ENCODE measurements around the gene ZBTB32. TPM values are rescaled to one million over a fixed set of nuclear protein-coding genes. Genes with fewer than 3 reads are reported as not detected.

ZBTB32 gene
- total and polyA plus RNA-seq, 2 experiments from 2014 or later = 0.65 TPM; not detected in 1

DNA sequence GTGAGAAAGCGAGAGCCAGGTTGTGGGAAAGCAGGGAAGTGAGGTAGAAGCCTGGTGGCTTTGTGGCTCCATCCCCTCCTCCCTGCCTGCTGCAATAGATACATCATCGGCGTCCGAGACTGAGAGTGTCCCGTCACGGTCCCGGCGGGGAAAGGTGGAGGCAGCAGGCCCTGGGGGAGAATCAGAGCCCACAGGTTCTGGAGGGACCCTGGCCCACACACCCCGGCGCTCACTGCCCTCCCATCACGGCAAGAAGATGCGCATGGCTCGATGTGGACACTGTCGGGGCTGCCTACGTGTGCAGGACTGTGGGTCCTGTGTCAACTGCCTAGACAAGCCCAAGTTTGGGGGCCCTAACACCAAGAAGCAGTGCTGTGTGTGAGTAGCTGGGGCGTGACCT, 18.5 kb downstream of the ZBTB32 start:
- Mint-ChIP-seq H3K4me1 (peaks cover 9% of the 10 kb centered on the region), H3K9me3 (no peaks in the 10 kb centered on the region; the same call in 2 of the 3 replicates), H3K27me3 (ENCODE audit: insufficient read depth, low read depth, poor library complexity) (peaks cover 20% of the 10 kb centered on the region), H3K27ac (no peak overlapping the region), H3K36me3 (ENCODE audit: low read depth) (peaks cover 67% of the 10 kb centered on the region), H3K4me3 (no peak overlapping the region)
- ATAC-seq (no peak), DNase-seq (ENCODE audit: low spot score) (no peak)
- no peak overlapping the region for H3K27ac ChIP-seq (ENCODE audit: low read depth)
- H3K27me3 ChIP-seq (ENCODE audit: insufficient read depth) = no peaks in the 10 kb centered on the region
- peaks cover 21% of the 10 kb centered on the region for H3K79me2 ChIP-seq (replicated peaks; ENCODE audit: insufficient read depth)
- H4K20me1 ChIP-seq (replicated peaks; ENCODE audit: insufficient read depth) = peaks cover 11% of the 10 kb centered on the region
- TF ChIP-seq NANOG (IDR thresholded peaks at IDR 0.05; ENCODE audit: borderline replicate concordance) (no peak), ZNF331 (CRISPR knock-in tag; IDR thresholded peaks at IDR 0.05; ENCODE audit: low read depth) (no peak), CREB1 (CRISPR knock-in tag; IDR thresholded peaks at IDR 0.05; ENCODE audit: low read depth) (no peak), STAT1 (IDR thresholded peaks at IDR 0.05; ENCODE audit: unreplicated experiment) (no peak), EZH2phosphoT487 (IDR thresholded peaks at IDR 0.05; ENCODE audit: unreplicated experiment) (no peak), EZH2 (IDR thresholded peaks at IDR 0.05; ENCODE audit: low read depth, unreplicated experiment) (no peak), JUNB (IDR thresholded peaks at IDR 0.05; ENCODE audit: unreplicated experiment) (no peak), ZNF114 (CRISPR knock-in tag; IDR thresholded peaks at IDR 0.05) (no peak), POLR2AphosphoS5 (IDR thresholded peaks at IDR 0.05; ENCODE audit: low read depth) (no peak)
- TF ChIP-seq, protein P1, sequence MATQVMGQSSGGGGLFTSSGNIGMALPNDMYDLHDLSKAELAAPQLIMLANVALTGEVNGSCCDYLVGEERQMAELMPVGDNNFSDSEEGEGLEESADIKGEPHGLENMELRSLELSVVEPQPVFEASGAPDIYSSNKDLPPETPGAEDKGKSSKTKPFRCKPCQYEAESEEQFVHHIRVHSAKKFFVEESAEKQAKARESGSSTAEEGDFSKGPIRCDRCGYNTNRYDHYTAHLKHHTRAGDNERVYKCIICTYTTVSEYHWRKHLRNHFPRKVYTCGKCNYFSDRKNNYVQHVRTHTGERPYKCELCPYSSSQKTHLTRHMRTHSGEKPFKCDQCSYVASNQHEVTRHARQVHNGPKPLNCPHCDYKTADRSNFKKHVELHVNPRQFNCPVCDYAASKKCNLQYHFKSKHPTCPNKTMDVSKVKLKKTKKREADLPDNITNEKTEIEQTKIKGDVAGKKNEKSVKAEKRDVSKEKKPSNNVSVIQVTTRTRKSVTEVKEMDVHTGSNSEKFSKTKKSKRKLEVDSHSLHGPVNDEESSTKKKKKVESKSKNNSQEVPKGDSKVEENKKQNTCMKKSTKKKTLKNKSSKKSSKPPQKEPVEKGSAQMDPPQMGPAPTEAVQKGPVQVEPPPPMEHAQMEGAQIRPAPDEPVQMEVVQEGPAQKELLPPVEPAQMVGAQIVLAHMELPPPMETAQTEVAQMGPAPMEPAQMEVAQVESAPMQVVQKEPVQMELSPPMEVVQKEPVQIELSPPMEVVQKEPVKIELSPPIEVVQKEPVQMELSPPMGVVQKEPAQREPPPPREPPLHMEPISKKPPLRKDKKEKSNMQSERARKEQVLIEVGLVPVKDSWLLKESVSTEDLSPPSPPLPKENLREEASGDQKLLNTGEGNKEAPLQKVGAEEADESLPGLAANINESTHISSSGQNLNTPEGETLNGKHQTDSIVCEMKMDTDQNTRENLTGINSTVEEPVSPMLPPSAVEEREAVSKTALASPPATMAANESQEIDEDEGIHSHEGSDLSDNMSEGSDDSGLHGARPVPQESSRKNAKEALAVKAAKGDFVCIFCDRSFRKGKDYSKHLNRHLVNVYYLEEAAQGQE (IDR thresholded peaks at IDR 0.05; ENCODE audit: unreplicated experiment) = no peak
- TF ChIP-seq, protein P2, sequence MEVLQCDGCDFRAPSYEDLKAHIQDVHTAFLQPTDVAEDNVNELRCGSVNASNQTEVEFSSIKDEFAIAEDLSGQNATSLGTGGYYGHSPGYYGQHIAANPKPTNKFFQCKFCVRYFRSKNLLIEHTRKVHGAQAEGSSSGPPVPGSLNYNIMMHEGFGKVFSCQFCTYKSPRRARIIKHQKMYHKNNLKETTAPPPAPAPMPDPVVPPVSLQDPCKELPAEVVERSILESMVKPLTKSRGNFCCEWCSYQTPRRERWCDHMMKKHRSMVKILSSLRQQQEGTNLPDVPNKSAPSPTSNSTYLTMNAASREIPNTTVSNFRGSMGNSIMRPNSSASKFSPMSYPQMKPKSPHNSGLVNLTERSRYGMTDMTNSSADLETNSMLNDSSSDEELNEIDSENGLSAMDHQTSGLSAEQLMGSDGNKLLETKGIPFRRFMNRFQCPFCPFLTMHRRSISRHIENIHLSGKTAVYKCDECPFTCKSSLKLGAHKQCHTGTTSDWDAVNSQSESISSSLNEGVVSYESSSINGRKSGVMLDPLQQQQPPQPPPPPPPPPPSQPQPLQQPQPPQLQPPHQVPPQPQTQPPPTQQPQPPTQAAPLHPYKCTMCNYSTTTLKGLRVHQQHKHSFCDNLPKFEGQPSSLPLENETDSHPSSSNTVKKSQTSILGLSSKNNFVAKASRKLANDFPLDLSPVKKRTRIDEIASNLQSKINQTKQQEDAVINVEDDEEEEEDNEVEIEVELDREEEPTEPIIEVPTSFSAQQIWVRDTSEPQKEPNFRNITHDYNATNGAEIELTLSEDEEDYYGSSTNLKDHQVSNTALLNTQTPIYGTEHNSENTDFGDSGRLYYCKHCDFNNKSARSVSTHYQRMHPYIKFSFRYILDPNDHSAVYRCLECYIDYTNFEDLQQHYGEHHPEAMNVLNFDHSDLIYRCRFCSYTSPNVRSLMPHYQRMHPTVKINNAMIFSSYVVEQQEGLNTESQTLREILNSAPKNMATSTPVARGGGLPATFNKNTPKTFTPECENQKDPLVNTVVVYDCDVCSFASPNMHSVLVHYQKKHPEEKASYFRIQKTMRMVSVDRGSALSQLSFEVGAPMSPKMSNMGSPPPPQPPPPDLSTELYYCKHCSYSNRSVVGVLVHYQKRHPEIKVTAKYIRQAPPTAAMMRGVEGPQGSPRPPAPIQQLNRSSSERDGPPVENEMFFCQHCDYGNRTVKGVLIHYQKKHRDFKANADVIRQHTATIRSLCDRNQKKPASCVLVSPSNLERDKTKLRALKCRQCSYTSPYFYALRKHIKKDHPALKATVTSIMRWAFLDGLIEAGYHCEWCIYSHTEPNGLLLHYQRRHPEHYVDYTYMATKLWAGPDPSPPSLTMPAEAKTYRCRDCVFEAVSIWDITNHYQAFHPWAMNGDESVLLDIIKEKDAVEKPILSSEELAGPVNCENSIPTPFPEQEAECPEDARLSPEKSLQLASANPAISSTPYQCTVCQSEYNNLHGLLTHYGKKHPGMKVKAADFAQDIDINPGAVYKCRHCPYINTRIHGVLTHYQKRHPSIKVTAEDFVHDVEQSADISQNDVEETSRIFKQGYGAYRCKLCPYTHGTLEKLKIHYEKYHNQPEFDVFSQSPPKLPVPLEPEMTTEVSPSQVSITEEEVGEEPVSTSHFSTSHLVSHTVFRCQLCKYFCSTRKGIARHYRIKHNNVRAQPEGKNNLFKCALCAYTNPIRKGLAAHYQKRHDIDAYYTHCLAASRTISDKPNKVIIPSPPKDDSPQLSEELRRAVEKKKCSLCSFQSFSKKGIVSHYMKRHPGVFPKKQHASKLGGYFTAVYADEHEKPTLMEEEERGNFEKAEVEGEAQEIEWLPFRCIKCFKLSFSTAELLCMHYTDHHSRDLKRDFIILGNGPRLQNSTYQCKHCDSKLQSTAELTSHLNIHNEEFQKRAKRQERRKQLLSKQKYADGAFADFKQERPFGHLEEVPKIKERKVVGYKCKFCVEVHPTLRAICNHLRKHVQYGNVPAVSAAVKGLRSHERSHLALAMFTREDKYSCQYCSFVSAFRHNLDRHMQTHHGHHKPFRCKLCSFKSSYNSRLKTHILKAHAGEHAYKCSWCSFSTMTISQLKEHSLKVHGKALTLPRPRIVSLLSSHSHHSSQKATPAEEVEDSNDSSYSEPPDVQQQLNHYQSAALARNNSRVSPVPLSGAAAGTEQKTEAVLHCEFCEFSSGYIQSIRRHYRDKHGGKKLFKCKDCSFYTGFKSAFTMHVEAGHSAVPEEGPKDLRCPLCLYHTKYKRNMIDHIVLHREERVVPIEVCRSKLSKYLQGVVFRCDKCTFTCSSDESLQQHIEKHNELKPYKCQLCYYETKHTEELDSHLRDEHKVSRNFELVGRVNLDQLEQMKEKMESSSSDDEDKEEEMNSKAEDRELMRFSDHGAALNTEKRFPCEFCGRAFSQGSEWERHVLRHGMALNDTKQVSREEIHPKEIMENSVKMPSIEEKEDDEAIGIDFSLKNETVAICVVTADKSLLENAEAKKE (CRISPR knock-in tag; IDR thresholded peaks at IDR 0.05) = no peak
- TF ChIP-seq, protein P3, sequence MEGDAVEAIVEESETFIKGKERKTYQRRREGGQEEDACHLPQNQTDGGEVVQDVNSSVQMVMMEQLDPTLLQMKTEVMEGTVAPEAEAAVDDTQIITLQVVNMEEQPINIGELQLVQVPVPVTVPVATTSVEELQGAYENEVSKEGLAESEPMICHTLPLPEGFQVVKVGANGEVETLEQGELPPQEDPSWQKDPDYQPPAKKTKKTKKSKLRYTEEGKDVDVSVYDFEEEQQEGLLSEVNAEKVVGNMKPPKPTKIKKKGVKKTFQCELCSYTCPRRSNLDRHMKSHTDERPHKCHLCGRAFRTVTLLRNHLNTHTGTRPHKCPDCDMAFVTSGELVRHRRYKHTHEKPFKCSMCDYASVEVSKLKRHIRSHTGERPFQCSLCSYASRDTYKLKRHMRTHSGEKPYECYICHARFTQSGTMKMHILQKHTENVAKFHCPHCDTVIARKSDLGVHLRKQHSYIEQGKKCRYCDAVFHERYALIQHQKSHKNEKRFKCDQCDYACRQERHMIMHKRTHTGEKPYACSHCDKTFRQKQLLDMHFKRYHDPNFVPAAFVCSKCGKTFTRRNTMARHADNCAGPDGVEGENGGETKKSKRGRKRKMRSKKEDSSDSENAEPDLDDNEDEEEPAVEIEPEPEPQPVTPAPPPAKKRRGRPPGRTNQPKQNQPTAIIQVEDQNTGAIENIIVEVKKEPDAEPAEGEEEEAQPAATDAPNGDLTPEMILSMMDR (conservative IDR thresholded peaks at IDR 0.05; ENCODE audit: low read depth in 2 of 2) = no peak
- TF ChIP-seq, protein P4, sequence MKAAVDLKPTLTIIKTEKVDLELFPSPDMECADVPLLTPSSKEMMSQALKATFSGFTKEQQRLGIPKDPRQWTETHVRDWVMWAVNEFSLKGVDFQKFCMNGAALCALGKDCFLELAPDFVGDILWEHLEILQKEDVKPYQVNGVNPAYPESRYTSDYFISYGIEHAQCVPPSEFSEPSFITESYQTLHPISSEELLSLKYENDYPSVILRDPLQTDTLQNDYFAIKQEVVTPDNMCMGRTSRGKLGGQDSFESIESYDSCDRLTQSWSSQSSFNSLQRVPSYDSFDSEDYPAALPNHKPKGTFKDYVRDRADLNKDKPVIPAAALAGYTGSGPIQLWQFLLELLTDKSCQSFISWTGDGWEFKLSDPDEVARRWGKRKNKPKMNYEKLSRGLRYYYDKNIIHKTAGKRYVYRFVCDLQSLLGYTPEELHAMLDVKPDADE (IDR thresholded peaks at IDR 0.05) = no peak
- H3K4me3 ChIP-seq = no peak overlapping the region
- no peaks in the 10 kb centered on the region for H3K9me2 ChIP-seq (ENCODE audit: insufficient read depth)
- H2AFZ ChIP-seq = no peak overlapping the region
- H3K4me1 ChIP-seq (ENCODE audit: insufficient read depth) = peaks cover 9% of the 10 kb centered on the region
- H3K4me2 ChIP-seq = no peak overlapping the region
- no peaks in the 10 kb centered on the region for H3F3A ChIP-seq (replicated peaks; ENCODE audit: low read depth)
- H3K36me3 ChIP-seq (ENCODE audit: insufficient read depth) = peaks cover 23% of the 10 kb centered on the region; the same call in 1 of the 2 replicates
